NCI-H345 treated with DMSO at 0.1 percent for 48 hours (cell line): Measurements from ENCODE around the gene OLFM1.
"Not testable (repeated sequence)": the region's sequence is repeated elsewhere in the genome, so short reads cannot be mapped to it uniquely, and the experiment has no call there.

ENCODE experiments used
- DNase-seq: peaks from one replicate; lab custom pipeline; 2025; ENCODE audit not compliant: unreplicated experiment; lab: John Stamatoyannopoulos, UW

The OLFM1 gene

GRCh38 chr9:135056541-135056940, 30.9 kb upstream of the OLFM1 start:
- no peak for DNase-seq

GRCh38 chr9:135060461-135061116, 26.9 kb upstream of the OLFM1 start:
- no peak for DNase-seq

GRCh38 chr9:135061441-135061840, 26.0 kb upstream of the OLFM1 start:
- DNase-seq = no peak

GRCh38 chr9:135062254-135062653, 25.2 kb upstream of the OLFM1 start:
- DNase-seq = no peak

- not testable (repeated sequence) for DNase-seq
Measured at GRCh38 chr9:135063466-135063865, 24.0 kb upstream of the OLFM1 start.

- not testable (repeated sequence) for DNase-seq
Measured at GRCh38 chr9:135063888-135064287, 23.6 kb upstream of the OLFM1 start.

- no peak for DNase-seq
Measured at GRCh38 chr9:135065151-135065550, 22.3 kb upstream of the OLFM1 start.

GRCh38 chr9:135065804-135066203, 21.7 kb upstream of the OLFM1 start:
- DNase-seq = no peak

GRCh38 chr9:135066291-135066690, 21.2 kb upstream of the OLFM1 start:
- no peak for DNase-seq

- no peak for DNase-seq
Measured at GRCh38 chr9:135067096-135067710, 20.3 kb upstream of the OLFM1 start.

- no peak for DNase-seq
Measured at GRCh38 chr9:135068776-135069415, 18.6 kb upstream of the OLFM1 start.

GRCh38 chr9:135069558-135070197, 17.8 kb upstream of the OLFM1 start:
- no peak for DNase-seq

GRCh38 chr9:135070198-135070951, 17.1 kb upstream of the OLFM1 start:
- no peak for DNase-seq

GRCh38 chr9:135070964-135071735, 16.3 kb upstream of the OLFM1 start:
- no peak for DNase-seq

- DNase-seq = no peak
Measured at GRCh38 chr9:135073081-135073740, 14.3 kb upstream of the OLFM1 start.

GRCh38 chr9:135073741-135074305, 13.6 kb upstream of the OLFM1 start:
- no peak for DNase-seq

GRCh38 chr9:135074354-135075233, 12.9 kb upstream of the OLFM1 start:
- DNase-seq = no peak

- peak; percentile 30 for DNase-seq
Measured at GRCh38 chr9:135075234-135076142, 12.0 kb upstream of the OLFM1 start.
